HEK293 (cell line): ENCODE measurements around the gene SLC5A10.

Experiments
- CTCF ChIA-PET: fragments of 350-600 bp; formaldehyde crosslinking; extraction: SDS; loops from one replicate; lab custom pipeline; 2021; ENCODE audit warnings: antibody characterized with exemption; lab: Yijun Ruan, JAX
- POLR2A ChIA-PET: fragments of 300-600 bp; formaldehyde crosslinking; extraction: SDS; loops from one replicate; lab custom pipeline; 2020; ENCODE audit warnings: antibody characterized with exemption, inconsistent platforms; lab: Yijun Ruan, JAX
- H3K27ac ChIP-seq: fragments of 200-500 bp; sonication (Bioruptor generic); 2 replicates; pipeline ENCODE4 v1.5.1; 2014; ENCODE audit warnings: low read depth, low read length, control low read depth, inconsistent platforms; ENCODE audit errors: extremely low read depth
- H3K36me3 ChIP-seq, 2 experiments: fragments of 200-500 bp in 1 of 2; sonication (Bioruptor generic) in 1 of 2; 1 replicate in 1 of 2; 2 replicates in 1 of 2; pipeline ENCODE4 v1.5.1; 2014 to 2017; ENCODE audit warnings: inconsistent platforms in 2 of 2, low read length in 2 of 2; ENCODE audit not compliant: control insufficient read depth in 2 of 2, insufficient read depth in 1 of 2
- H3K4me1 ChIP-seq: fragments of 200-500 bp; sonication (Bioruptor generic); 2 replicates; pipeline ENCODE4 v1.5.1; 2014; ENCODE audit warnings: mild to moderate bottlenecking, low read length, inconsistent platforms; ENCODE audit not compliant: control insufficient read depth, insufficient read depth
- H3K4me3 ChIP-seq: 2 replicates; pipeline ENCODE4 v1.5.1; 2011; ENCODE audit warnings: low read depth, mild to moderate bottlenecking, control low read depth, low read length, moderate library complexity
- H3K9me3 ChIP-seq: fragments of 200-500 bp; sonication (Bioruptor generic); 2 replicates; pipeline ENCODE4 v1.5.1; 2014; ENCODE audit warnings: low read depth, low read length, inconsistent platforms; ENCODE audit not compliant: control insufficient read depth, insufficient read depth
- GFI1B ChIP-seq: fragments of 450-650 bp; formaldehyde crosslinking; IDR thresholded peaks from 2 replicates; pipeline ENCODE4 v1.5.1; 2016; ENCODE audit warnings: missing biosample characterization, missing genetic modification characterization
- GLIS2 ChIP-seq: fragments of 450-650 bp; formaldehyde crosslinking; IDR thresholded peaks from 2 replicates; pipeline ENCODE4 v1.5.1; 2016; ENCODE audit warnings: missing biosample characterization, missing genetic modification characterization
- PRDM10 ChIP-seq: fragments of 450-650 bp; formaldehyde crosslinking; IDR thresholded peaks from 2 replicates; pipeline ENCODE4 v1.5.1; 2016; ENCODE audit warnings: missing biosample characterization, missing genetic modification characterization
- RBAK ChIP-seq: fragments of 450-650 bp; formaldehyde crosslinking; IDR thresholded peaks from 2 replicates; pipeline ENCODE4 v1.5.1; 2016; ENCODE audit warnings: missing biosample characterization, missing genetic modification characterization
- SP2 ChIP-seq: fragments of 450-650 bp; formaldehyde crosslinking; IDR thresholded peaks from 2 replicates; pipeline ENCODE4 v1.5.1; 2016; ENCODE audit warnings: missing biosample characterization, missing genetic modification characterization
- ZBTB17 ChIP-seq: fragments of 450-650 bp; formaldehyde crosslinking; IDR thresholded peaks from 2 replicates; pipeline ENCODE4 v1.5.1; 2016; ENCODE audit warnings: missing biosample characterization, missing genetic modification characterization
- ZBTB20 ChIP-seq: fragments of 450-650 bp; formaldehyde crosslinking; IDR thresholded peaks from 2 replicates; pipeline ENCODE4 v1.5.1; 2016; ENCODE audit warnings: missing biosample characterization, missing genetic modification characterization
- ZBTB48 ChIP-seq: fragments of 450-650 bp; formaldehyde crosslinking; IDR thresholded peaks from 2 replicates; pipeline ENCODE4 v1.5.1; 2016; ENCODE audit warnings: missing biosample characterization, missing genetic modification characterization
- ZNF175 ChIP-seq: fragments of 450-650 bp; formaldehyde crosslinking; IDR thresholded peaks from 2 replicates; pipeline ENCODE4 v1.5.1; 2016; ENCODE audit warnings: missing biosample characterization, missing genetic modification characterization
- ZNF324 ChIP-seq: fragments of 450-650 bp; formaldehyde crosslinking; IDR thresholded peaks from 2 replicates; pipeline ENCODE4 v1.5.1; 2016; ENCODE audit warnings: missing biosample characterization, missing genetic modification characterization
- ZNF341 ChIP-seq: fragments of 450-650 bp; formaldehyde crosslinking; IDR thresholded peaks from 2 replicates; pipeline ENCODE4; 2016; ENCODE audit warnings: low read depth, missing biosample characterization, missing genetic modification characterization
- ZNF561 ChIP-seq: fragments of 450-650 bp; IDR thresholded peaks from 2 replicates; pipeline ENCODE4 v1.5.1; 2018; ENCODE audit warnings: missing biosample characterization, missing genetic modification characterization, borderline replicate concordance
- ZNF600 ChIP-seq: fragments of 450-650 bp; formaldehyde crosslinking; IDR thresholded peaks from 2 replicates; pipeline ENCODE4 v1.5.1; 2016; ENCODE audit warnings: missing biosample characterization, missing genetic modification characterization
- ZNF658 ChIP-seq: fragments of 450-650 bp; formaldehyde crosslinking; IDR thresholded peaks from 2 replicates; pipeline ENCODE4; 2016; ENCODE audit warnings: missing biosample characterization, missing genetic modification characterization
- ZNF677 ChIP-seq: fragments of 450-650 bp; IDR thresholded peaks from 2 replicates; pipeline ENCODE4 v1.5.0; 2018; ENCODE audit warnings: missing biosample characterization, mild to moderate bottlenecking, missing genetic modification characterization, moderate library complexity
- ZNF791 ChIP-seq: fragments of 450-650 bp; formaldehyde crosslinking; IDR thresholded peaks from 2 replicates; pipeline ENCODE4 v1.5.1; 2016; ENCODE audit warnings: missing biosample characterization, missing genetic modification characterization
- ZSCAN16 ChIP-seq: fragments of 450-650 bp; formaldehyde crosslinking; IDR thresholded peaks from 2 replicates; pipeline ENCODE4 v1.5.1; 2016; ENCODE audit warnings: missing biosample characterization, missing genetic modification characterization
- TF ChIP-seq, protein P1 (sequence below): fragments of 450-650 bp; formaldehyde crosslinking; IDR thresholded peaks from 2 replicates; pipeline ENCODE4 v1.5.1; 2017; ENCODE audit warnings: missing biosample characterization, missing genetic modification characterization
- TF ChIP-seq, protein P2 (sequence below): fragments of 450-650 bp; formaldehyde crosslinking; IDR thresholded peaks from 2 replicates; pipeline ENCODE4 v1.5.1; 2016; ENCODE audit warnings: missing biosample characterization, missing genetic modification characterization
- TF ChIP-seq, protein P3 (sequence below): fragments of 450-650 bp; formaldehyde crosslinking; IDR thresholded peaks from 2 replicates; pipeline ENCODE4 v1.5.1; 2017; ENCODE audit warnings: missing biosample characterization, missing genetic modification characterization
- TF ChIP-seq, protein P4 (sequence below): fragments of 450-650 bp; formaldehyde crosslinking; IDR thresholded peaks from 2 replicates; pipeline ENCODE4 v1.5.1; 2016; ENCODE audit warnings: missing biosample characterization, missing genetic modification characterization

Gene SLC5A10

GRCh38 chr17:18965530-18966236, 13.7 kb downstream of the SLC5A10 start (continued):
- TF ChIP-seq RBAK (tag by site-specific recombination) (no peak), GLIS2 (tag by site-specific recombination) (0 out of 2 replicates have a peak, but pooled peaks have one; percentile 46)

DNA sequence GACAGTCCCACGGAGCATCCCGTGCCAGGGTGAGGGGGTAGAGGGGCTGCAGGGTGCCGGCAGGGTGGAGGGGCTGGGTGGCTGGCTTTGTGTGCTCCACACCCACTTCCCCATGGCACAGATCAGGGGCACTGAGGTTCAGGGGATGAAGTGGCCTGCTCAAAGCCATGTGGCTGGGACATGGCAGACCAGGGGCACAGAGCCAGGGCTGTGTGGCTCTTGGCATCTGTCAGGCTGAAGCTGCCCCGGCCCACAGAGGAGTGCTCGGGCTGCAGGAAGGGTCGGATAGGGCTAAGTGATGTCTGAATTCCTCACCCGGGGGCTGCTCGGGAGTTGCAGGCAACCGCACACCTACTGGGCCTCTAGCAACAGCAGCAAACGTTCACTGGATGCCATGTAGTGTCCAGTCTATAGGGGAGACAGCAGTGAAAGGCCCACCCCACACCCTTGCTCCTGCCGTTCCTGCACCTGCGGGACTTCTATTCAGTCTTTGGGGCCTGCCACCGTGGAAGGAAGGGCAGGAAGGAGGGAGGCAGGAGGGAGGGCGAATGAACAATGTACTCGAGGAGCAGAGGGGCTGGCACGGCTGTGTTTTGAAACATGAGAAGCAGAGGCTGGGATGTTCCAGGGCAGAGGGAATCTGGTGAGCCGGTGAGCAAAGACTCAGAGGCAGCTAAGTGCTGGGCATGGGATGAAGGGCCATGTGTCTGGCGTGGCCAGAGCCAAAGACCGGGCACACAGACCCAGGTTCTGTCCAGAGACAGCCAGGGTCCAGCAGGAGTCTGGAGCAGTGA, 15.1 kb downstream of the SLC5A10 start:
- peaks cover 0 to 12% of the 10 kb centered on the region in 2 experiments; a peak in 1 of 3 replicates for H3K36me3 ChIP-seq
- CTCF ChIA-PET: no interaction called here
- H3K9me3 ChIP-seq: no peaks in the 10 kb centered on the region
- H3K4me3 ChIP-seq: no peak overlapping the region
- H3K4me1 ChIP-seq: peaks cover 11% of the 10 kb centered on the region
- POLR2A ChIA-PET: no interaction called here
- TF ChIP-seq ZNF341 (peak; percentile 75), PRDM10 (tag by site-specific recombination) (peak; percentile 56), ZNF561 (tag by site-specific recombination) (no peak), SP2 (tag by site-specific recombination) (peak; percentile 31; the same call in 1 of the 2 replicates), ZNF600 (peak; percentile 67), ZBTB17 (tag by site-specific recombination) (peak; percentile 38; the same call in 1 of the 2 replicates), GFI1B (tag by site-specific recombination) (no peak), ZBTB20 (tag by site-specific recombination) (peak; percentile 71)
- TF ChIP-seq, protein P1, sequence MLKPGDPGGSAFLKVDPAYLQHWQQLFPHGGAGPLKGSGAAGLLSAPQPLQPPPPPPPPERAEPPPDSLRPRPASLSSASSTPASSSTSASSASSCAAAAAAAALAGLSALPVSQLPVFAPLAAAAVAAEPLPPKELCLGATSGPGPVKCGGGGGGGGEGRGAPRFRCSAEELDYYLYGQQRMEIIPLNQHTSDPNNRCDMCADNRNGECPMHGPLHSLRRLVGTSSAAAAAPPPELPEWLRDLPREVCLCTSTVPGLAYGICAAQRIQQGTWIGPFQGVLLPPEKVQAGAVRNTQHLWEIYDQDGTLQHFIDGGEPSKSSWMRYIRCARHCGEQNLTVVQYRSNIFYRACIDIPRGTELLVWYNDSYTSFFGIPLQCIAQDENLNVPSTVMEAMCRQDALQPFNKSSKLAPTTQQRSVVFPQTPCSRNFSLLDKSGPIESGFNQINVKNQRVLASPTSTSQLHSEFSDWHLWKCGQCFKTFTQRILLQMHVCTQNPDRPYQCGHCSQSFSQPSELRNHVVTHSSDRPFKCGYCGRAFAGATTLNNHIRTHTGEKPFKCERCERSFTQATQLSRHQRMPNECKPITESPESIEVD (tag by site-specific recombination): no peak
- TF ChIP-seq, protein P2, sequence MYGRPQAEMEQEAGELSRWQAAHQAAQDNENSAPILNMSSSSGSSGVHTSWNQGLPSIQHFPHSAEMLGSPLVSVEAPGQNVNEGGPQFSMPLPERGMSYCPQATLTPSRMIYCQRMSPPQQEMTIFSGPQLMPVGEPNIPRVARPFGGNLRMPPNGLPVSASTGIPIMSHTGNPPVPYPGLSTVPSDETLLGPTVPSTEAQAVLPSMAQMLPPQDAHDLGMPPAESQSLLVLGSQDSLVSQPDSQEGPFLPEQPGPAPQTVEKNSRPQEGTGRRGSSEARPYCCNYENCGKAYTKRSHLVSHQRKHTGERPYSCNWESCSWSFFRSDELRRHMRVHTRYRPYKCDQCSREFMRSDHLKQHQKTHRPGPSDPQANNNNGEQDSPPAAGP (tag by site-specific recombination): peak; percentile 54; the same call in 1 of the 2 replicates
- H3K27ac ChIP-seq: no peak overlapping the region

- CTCF ChIA-PET: interaction anchor here (0.8 to 1.1 kb wide), 2 partner anchors 23 to 29 kb away, joined by 3 read pairs; no protein-coding TSS in a partner anchor
- H3K9me3 ChIP-seq: no peaks in the 10 kb centered on the region
- 0 out of 2 replicates have a peak overlapping the region, but pooled peaks have one; percentile 27 for H3K27ac ChIP-seq
- H3K36me3 ChIP-seq: peaks cover 0 to 17% of the 10 kb centered on the region in 2 experiments; a peak in 2 of 3 replicates
- POLR2A ChIA-PET: interaction anchor here (1.2 kb wide), 1 partner anchor 36 kb away, joined by 3 read pairs; the partner anchor contains the start of gene FAM83G
- H3K4me1 ChIP-seq: peaks cover 11% of the 10 kb centered on the region
- no peak overlapping the region for H3K4me3 ChIP-seq
- 0 out of 2 replicates have a peak, but pooled peaks have one; percentile 25 for TF ChIP-seq ZBTB48 (tag by site-specific recombination)
- TF ChIP-seq, protein P3, sequence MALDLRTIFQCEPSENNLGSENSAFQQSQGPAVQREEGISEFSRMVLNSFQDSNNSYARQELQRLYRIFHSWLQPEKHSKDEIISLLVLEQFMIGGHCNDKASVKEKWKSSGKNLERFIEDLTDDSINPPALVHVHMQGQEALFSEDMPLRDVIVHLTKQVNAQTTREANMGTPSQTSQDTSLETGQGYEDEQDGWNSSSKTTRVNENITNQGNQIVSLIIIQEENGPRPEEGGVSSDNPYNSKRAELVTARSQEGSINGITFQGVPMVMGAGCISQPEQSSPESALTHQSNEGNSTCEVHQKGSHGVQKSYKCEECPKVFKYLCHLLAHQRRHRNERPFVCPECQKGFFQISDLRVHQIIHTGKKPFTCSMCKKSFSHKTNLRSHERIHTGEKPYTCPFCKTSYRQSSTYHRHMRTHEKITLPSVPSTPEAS: no peak
- no peak for TF ChIP-seq ZNF677 (tag by site-specific recombination)
- no peak for TF ChIP-seq ZNF658
- TF ChIP-seq ZBTB17 (tag by site-specific recombination): no peak
- TF ChIP-seq, protein P4, sequence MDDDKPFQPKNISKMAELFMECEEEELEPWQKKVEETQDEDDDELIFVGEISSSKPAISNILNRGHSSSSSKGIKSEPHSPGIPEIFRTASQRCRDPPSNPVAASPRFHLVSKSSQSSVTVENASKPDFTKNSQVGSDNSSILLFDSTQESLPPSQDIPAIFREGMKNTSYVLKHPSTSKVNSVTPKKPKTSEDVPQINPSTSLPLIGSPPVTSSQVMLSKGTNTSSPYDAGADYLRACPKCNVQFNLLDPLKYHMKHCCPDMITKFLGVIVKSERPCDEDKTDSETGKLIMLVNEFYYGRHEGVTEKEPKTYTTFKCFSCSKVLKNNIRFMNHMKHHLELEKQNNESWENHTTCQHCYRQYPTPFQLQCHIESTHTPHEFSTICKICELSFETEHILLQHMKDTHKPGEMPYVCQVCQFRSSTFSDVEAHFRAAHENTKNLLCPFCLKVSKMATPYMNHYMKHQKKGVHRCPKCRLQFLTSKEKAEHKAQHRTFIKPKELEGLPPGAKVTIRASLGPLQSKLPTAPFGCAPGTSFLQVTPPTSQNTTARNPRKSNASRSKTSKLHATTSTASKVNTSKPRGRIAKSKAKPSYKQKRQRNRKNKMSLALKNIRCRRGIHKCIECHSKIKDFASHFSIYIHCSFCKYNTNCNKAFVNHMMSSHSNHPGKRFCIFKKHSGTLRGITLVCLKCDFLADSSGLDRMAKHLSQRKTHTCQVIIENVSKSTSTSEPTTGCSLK (tag by site-specific recombination): no peak
- no peak for TF ChIP-seq ZSCAN16 (tag by site-specific recombination)
- TF ChIP-seq ZNF324 (tag by site-specific recombination): no peak
- TF ChIP-seq ZNF175 (tag by site-specific recombination): no peak
- no peak for TF ChIP-seq ZNF791 (tag by site-specific recombination)
- TF ChIP-seq ZNF341: no peak
These were observed 16.0 kb downstream of the SLC5A10 start for GRCh38 chr17:18967916-18968315.
